ENCODE results near the gene IPO7.

DNA sequence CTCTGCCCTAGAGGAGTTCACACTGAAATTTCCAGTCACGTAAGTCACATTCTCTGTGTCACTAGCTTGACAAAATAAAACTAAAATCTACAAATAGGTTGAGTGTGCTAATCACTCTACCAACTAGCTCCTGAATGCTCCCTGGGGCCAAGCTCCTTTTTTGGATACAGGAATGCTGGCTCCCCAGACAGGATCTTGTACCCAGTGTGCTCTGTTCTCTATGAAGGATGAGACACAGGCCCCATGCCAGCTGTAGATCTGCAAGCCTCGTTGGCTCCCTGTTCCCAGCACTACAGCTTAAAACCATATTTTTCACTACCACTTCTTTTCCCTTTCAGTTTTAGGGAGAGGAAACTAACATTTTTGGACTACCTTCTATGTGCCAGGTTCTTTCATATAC, 3.7 kb upstream of the IPO7 start:
- no peak for TF ChIP-seq POLR2A (IDR thresholded peaks at IDR 0.05; ENCODE audit: low read length)
- TF ChIP-seq GATA1 (IDR thresholded peaks at IDR 0.05; ENCODE audit: low read depth, low read length): no peak

Data from erythroblast (primary cell).